KOPT-K1 (cell line): ENCODE measurements around the gene SPOP.

Experiments used
- H3K27ac ChIP-seq: fragments of 200-600 bp; sonication (generic); 2 replicates; pipeline ENCODE4 v1.5.1; 2016; ENCODE audit warnings: antibody characterized with exemption, mild to moderate bottlenecking, low read depth, low read length; ENCODE audit not compliant: poor library complexity, severe bottlenecking
- H3K36me3 ChIP-seq: fragments of 200-600 bp; sonication (generic); 2 replicates; pipeline ENCODE4 v1.5.1; 2017; ENCODE audit warnings: antibody characterized with exemption, mild to moderate bottlenecking, low read length, moderate library complexity; ENCODE audit not compliant: insufficient read depth
- H3K9me3 ChIP-seq: fragments of 200-600 bp; sonication (generic); 2 replicates; pipeline ENCODE4 v1.5.1; 2017; ENCODE audit warnings: antibody characterized with exemption, low read length, mild to moderate bottlenecking; ENCODE audit not compliant: insufficient read depth, poor library complexity, severe bottlenecking

Gene SPOP

GRCh38 chr17:49582789-49583188, 95.1 kb downstream of the SPOP start:
- no peaks in the 10 kb centered on the region for H3K36me3 ChIP-seq
- H3K9me3 ChIP-seq: no peaks in the 10 kb centered on the region
- H3K27ac ChIP-seq: no peak overlapping the region

- no peak overlapping the region for H3K27ac ChIP-seq
- H3K9me3 ChIP-seq: no peaks in the 10 kb centered on the region
- no peaks in the 10 kb centered on the region for H3K36me3 ChIP-seq
Observed at GRCh38 chr17:49582055-49582722, 95.7 kb downstream of the SPOP start.

DNA sequence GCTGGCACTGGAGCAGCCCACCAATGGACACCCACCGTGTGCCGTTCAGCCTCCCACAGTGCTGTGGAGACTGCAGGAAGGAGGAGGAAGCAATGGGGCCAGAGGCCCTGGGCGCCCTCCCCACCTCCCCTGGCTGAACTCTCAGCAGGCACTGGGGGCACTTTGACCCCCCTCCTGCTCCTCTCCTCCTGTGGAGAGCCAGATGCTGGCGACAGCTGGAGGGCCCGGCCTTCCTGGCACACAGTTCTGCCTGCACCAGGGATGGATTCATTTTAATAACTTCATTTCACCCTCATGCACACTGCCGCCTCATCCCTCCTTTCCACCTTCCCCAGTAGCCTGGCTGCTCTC, 96.3 kb downstream of the SPOP start:
- Histone ChIP-seq H3K27ac (no peak overlapping the region), H3K36me3 (no peaks in the 10 kb centered on the region), H3K9me3 (no peaks in the 10 kb centered on the region)

- no peaks in the 10 kb centered on the region for H3K9me3 ChIP-seq
- H3K27ac ChIP-seq: no peak overlapping the region
- H3K36me3 ChIP-seq: no peaks in the 10 kb centered on the region
Observed at GRCh38 chr17:49580981-49581647, 96.8 kb downstream of the SPOP start.

DNA sequence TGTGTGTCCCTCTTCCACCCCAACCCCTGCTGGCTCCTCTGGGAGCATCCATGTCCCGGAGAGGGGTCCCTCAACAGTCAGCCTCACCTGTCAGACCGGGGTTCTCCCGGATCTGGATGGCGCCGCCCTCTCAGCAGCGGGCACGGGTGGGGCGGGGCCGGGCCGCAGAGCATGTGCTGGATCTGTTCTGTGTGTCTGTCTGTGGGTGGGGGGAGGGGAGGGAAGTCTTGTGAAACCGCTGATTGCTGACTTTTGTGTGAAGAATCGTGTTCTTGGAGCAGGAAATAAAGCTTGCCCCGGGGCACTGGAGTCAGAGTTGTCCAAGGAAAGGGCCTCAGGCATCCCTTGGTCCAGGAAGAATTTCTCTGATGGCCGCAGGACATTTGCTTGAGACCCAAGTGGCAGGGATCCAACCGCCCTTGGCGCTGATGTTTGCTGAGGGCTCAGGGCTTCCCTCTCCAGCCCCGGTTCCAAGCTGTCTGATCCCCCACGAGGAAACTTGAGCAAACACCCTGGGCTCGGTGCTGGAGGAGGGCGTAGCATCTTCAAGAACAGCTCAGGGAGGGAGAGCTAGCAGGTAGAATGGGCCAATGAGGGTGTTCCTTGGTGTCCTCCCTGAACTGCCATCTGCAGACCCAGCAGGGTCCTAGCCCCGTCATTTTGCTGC, 97.7 kb downstream of the SPOP start:
- Histone ChIP-seq H3K36me3 (no peaks in the 10 kb centered on the region), H3K9me3 (no peaks in the 10 kb centered on the region), H3K27ac (no peak overlapping the region)

DNA sequence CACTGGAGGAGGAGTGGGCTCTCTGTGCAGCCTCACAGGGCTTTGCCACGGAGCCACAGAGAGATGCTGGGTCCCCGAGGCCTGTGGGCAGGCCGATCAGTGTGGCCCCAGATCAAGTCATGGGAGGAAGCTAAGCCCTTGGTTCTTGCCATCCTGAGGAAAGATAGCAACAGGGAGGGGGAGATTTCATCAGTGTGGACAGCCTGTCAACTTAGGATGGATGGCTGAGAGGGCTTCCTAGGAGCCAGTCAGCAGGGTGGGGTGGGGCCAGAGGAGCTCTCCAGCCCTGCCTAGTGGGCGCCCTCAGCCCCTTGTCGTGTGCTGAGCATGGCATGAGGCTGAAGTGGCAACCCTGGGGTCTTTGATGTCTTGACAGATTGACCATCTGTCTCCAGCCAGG, 98.4 kb downstream of the SPOP start:
- Histone ChIP-seq H3K27ac (no peak overlapping the region), H3K9me3 (no peaks in the 10 kb centered on the region), H3K36me3 (no peaks in the 10 kb centered on the region)

DNA sequence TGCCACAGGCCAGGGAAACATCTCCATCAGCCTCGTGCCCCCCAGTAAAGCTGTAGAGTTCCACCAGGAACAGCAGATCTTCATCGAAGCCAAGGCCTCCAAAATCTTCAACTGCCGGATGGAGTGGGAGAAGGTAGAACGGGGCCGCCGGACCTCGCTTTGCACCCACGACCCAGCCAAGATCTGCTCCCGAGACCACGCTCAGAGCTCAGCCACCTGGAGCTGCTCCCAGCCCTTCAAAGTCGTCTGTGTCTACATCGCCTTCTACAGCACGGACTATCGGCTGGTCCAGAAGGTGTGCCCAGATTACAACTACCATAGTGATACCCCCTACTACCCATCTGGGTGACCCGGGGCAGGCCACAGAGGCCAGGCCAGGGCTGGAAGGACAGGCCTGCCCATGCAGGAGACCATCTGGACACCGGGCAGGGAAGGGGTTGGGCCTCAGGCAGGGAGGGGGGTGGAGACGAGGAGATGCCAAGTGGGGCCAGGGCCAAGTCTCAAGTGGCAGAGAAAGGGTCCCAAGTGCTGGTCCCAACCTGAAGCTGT, 98.9 kb downstream of the SPOP start:
- H3K27ac ChIP-seq: no peak overlapping the region
- H3K36me3 ChIP-seq: no peaks in the 10 kb centered on the region

GRCh38 chr17:49578414-49578813, 99.5 kb downstream of the SPOP start:
- Histone ChIP-seq H3K36me3 (no peaks in the 10 kb centered on the region), H3K27ac (no peak overlapping the region), H3K9me3 (no peaks in the 10 kb centered on the region)

More for the DNA sequence above, 98.9 kb downstream of the SPOP start:
- no peaks in the 10 kb centered on the region for H3K9me3 ChIP-seq

DNA sequence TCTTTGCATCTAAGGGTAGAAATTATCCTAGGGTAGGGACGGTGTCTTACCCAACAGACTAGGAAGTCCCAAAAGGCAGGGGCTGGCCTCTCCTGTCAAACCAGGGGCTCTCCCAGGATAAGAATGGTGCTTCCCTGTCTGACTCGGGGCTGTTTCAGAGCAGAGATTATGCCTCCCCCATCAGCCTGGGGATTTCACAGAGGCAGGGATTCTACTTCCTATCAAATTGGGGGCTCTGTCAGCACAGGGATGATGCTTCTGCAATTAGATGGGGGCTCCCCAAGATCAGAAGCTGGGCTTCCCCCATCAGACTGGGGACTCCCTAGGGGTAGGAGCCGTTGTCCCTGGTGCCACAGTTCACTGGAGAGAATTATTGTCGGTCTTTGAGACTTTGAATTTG, 99.9 kb downstream of the SPOP start:
- Histone ChIP-seq H3K27ac (no peak overlapping the region), H3K36me3 (no peaks in the 10 kb centered on the region), H3K9me3 (no peaks in the 10 kb centered on the region)

DNA sequence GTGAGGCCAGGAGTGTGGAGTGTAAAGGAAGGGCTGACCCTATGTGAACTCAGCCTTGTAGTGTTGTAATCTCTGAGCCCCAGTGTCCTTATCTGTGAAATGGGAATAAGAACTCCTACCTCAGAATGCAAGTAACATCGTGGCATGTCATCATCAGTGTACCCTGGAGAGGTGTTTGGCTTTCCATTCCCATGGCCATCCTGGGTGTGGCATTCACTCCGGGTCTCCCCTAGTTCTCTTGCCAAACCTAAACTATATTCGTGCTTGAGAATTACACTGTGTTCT, 100.3 kb downstream of the SPOP start:
- Histone ChIP-seq H3K27ac (no peak overlapping the region), H3K36me3 (no peaks in the 10 kb centered on the region), H3K9me3 (no peaks in the 10 kb centered on the region)

DNA sequence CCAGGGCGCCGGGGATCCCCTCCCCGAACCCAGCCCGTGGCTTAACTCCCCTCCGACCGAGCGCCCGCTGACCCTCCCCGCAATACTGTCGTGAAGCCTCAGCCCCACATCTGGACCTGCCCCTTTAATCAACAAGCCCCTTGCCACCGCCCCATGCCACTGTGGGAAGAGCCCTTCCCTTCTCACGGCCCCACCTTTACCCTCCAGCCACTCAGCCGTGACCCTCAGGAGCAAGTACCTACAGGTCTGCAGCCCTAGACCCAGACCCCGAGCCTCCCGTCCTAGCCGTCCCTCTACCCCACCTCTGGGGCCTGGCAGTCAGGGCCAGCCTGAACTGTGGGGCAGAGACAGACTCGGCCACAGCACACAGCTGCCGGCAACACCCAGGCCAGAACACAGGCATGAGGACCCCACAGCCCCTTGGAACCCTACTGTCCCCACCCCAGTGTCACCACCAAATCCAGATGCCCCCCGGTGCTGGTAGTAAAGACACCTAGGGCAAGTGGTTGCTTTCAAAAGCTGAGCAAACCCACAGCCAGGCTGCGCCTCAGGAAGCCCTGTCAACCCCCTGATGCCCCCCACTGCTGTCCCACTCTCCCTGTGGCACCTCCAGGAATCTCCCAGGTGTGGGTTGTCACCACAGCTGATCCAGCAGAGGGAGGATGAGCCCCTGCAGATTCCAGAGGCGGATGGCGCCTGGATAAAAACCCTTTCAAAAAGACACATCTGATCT, 100.8 kb downstream of the SPOP start:
- no peaks in the 10 kb centered on the region for H3K36me3 ChIP-seq
- H3K9me3 ChIP-seq: no peaks in the 10 kb centered on the region
- no peak overlapping the region for H3K27ac ChIP-seq

GRCh38 chr17:49576088-49576916, 101.6 kb downstream of the SPOP start:
- no peak overlapping the region for H3K27ac ChIP-seq
- H3K9me3 ChIP-seq: no peaks in the 10 kb centered on the region
- H3K36me3 ChIP-seq: no peaks in the 10 kb centered on the region

DNA sequence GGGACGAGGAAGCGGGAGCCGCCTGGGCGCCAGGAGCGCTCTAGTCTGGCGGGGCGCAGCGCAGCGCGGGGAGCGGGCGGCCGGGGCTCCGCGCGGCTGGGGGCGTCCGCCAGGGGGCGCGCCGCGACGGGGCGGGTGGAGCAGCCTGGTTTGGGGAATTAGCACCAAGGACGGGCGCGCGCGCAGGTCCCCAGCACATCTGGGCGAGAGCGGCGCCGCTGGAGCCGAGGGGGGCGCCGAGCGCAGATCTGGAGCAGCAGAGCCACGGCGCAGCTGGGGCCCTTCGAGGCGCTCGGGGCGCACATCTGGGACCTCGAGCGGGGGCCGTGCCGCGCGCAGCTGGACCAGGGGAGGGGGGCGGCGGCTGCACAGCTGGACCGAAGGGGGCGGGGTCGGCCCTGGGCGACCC, 102.2 kb downstream of the SPOP start, which contains the start of gene NXPH3:
Gene NXPH3 (plus strand): TSS at position 193 of the 409 bp plus-strand sequence. CDS start 349 bp downstream, outside the sequence.
- no peaks in the 10 kb centered on the region for H3K9me3 ChIP-seq
- no peaks in the 10 kb centered on the region for H3K36me3 ChIP-seq
- no peak within 1 kb of the TSS for H3K27ac ChIP-seq

DNA sequence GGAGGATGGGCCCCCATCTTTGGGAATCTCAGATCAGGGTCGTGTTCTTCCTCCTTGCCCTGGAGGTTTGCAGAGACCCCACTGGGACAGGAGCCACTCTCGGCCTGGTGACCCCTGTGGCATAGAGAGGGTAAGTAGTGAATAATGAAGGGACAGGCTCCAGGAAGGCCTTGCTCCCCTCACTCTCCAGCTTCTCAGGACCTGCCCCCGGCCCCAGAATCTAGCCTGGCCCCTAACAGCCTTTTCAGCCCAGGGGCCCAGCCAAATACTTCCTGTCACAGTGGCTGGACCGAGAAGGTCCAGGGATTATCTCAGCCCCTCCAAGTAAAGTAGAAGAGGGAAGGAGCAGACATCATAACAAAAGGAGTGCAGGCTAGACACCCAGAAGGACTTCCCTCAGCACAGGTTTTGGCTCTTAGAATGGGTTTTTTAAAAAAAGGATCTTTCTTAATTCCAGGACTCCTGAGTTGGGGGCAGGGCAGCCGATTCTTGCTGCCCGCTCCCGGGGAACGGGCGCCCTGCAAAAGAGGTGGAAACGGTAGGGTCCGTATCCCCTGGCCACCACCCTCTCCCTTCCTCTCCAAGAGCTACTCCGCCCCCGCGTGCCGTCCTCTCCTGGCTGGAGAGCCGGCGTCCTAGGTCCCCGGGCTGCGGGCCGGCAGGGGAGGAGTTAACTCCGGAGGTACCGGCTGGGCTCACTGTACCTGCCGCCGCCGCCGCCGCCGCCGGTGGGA, 102.8 kb downstream of the SPOP start:
- Histone ChIP-seq H3K9me3 (no peaks in the 10 kb centered on the region), H3K36me3 (no peaks in the 10 kb centered on the region), H3K27ac (no peak overlapping the region)
